ENCODE results near the gene WDR27.

- TF ChIP-seq POLR2A (IDR thresholded peaks at IDR 0.05) (no peak), CTCF (IDR thresholded peaks at IDR 0.05) (no peak)
Observed at GRCh38 chr6:169445661-169446581, 255.9 kb downstream of the WDR27 start.
